Measurements from ENCODE around the gene POTEB. TPM values are rescaled to one million over a fixed set of nuclear protein-coding genes. Genes with fewer than 3 reads are reported as not detected.
A peak's percentile ranks its signal among the peaks of the same experiment; 100 is the strongest.
"Not testable (repeated sequence)": the region's sequence is repeated elsewhere in the genome, so short reads cannot be mapped to it uniquely, and the experiment has no call there.

Gene POTEB
- total and polyA plus RNA-seq, 2 of the 8 experiments (the other 6 are each of a cell fraction or from before 2014, with no cell fraction given): not detected

- POLR2A ChIA-PET (ENCODE audit: partially characterized antibody); H2AK5ac ChIP-seq (ENCODE audit: low read depth, low read length); H3K27ac ChIP-seq (ENCODE audit: low read depth, low read length); H2BK20ac ChIP-seq (ENCODE audit: low read length); H3K4me1 ChIP-seq (replicated peaks in 1 of 4; ENCODE audit: control insufficient read depth in 3 of 4, insufficient read depth in 4 of 4, low read length in 3 of 4); H3K23ac ChIP-seq (ENCODE audit: insufficient read length); H2BK12ac ChIP-seq (ENCODE audit: low read depth, low read length); H3K9me3 ChIP-seq (ENCODE audit: insufficient read depth in 2 of 2, low read depth in 1 of 2, low read length in 1 of 2); H3K4ac ChIP-seq (replicated peaks; ENCODE audit: insufficient read length, low read depth, low read length); H3K23me2 ChIP-seq (ENCODE audit: low read depth, low read length); H3K56ac ChIP-seq (replicated peaks; ENCODE audit: insufficient read length, low read depth, low read length); H2BK120ac ChIP-seq (replicated peaks; ENCODE audit: low read depth, low read length); FAIRE-seq; H3K79me2 ChIP-seq (ENCODE audit: control insufficient read depth in 1 of 2, insufficient read depth in 2 of 2, low read length in 2 of 2); H3K27me3 ChIP-seq (replicated peaks in 1 of 4; ENCODE audit: control insufficient read depth in 3 of 4, extremely low read depth in 1 of 4, insufficient read depth in 3 of 4, low read length in 3 of 4); H3K4me2 ChIP-seq (ENCODE audit: insufficient read depth in 1 of 2, low read depth in 2 of 2, low read length in 2 of 2); H4K20me1 ChIP-seq (replicated peaks in 1 of 2; ENCODE audit: control insufficient read depth in 1 of 2, insufficient read depth in 2 of 2, low read length in 2 of 2); H3K18ac ChIP-seq (ENCODE audit: extremely low read depth, low read length); H4K5ac ChIP-seq (ENCODE audit: insufficient read length, low read depth, low read length); H2BK5ac ChIP-seq (ENCODE audit: low read depth, low read length); H2BK15ac ChIP-seq (ENCODE audit: low read length); H4K91ac ChIP-seq (replicated peaks; ENCODE audit: insufficient read length, low read length); H3K14ac ChIP-seq (ENCODE audit: insufficient read length); H3K9ac ChIP-seq (replicated peaks in 1 of 4; ENCODE audit: extremely low read depth in 1 of 4, low read depth in 3 of 4, low read length in 3 of 4); H3K4me3 ChIP-seq (ENCODE audit: extremely low read depth in 1 of 4, insufficient read depth in 2 of 4, low read depth in 3 of 4, low read length in 4 of 4); CTCF ChIA-PET (ENCODE audit: partially characterized antibody); H4K8ac ChIP-seq (ENCODE audit: extremely low read depth, insufficient read depth, low read length); H2AFZ ChIP-seq (ENCODE audit: low read length); H3K36me3 ChIP-seq (ENCODE audit: control insufficient read depth in 2 of 4, insufficient read depth in 4 of 4, low read length in 3 of 4); H3K79me1 ChIP-seq (ENCODE audit: low read depth, low read length): not testable (repeated sequence)
- WGBS, 2 experiments (ENCODE audit: extremely low coverage in 1 of 2, insufficient coverage in 1 of 2, insufficient read length in 1 of 2, insufficient replicate concordance in 2 of 2, low coverage in 1 of 2, low lambda C conversion rate in 2 of 2, missing lambda C conversion rate in 1 of 2): no CpG with 5 or more reads among the region's 47 CpGs
- DNase-seq (ENCODE audit: low read depth in 1 of 2, low spot score in 2 of 2): peak in 1 of 2 experiments; percentile 23
These were observed 12.0 kb upstream of the POTEB start for GRCh38 chr15:21889542-21889941.

DNA sequence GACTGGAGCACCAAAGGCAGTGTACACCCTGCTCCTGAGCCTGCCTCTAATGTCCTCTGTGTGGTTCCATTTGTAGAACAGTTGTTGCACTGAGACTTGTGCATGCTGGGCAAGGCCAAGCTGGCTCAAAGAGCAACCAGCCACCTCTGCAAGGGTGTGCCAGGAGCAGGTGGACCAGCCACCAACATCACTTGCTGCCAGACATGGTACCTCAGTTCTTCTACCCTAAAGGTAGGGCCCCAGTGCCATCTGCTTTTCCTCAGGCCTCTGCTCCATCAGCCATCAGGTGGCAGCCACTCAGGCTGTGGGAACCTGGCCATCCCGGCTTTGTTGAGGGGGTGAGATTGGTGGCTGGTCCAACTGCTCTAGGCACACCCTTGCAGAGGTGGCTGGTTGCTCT lies 38.7 kb downstream of the POTEB start:
- H3K9ac ChIP-seq (replicated peaks in 1 of 4; ENCODE audit: extremely low read depth in 1 of 4, low read depth in 3 of 4, low read length in 3 of 4); H3K56ac ChIP-seq (replicated peaks; ENCODE audit: insufficient read length, low read depth, low read length); H3K4me3 ChIP-seq (ENCODE audit: extremely low read depth in 1 of 4, insufficient read depth in 2 of 4, low read depth in 3 of 4, low read length in 4 of 4); H2AK5ac ChIP-seq (ENCODE audit: low read depth, low read length); H3K4ac ChIP-seq (replicated peaks; ENCODE audit: insufficient read length, low read depth, low read length); H2BK5ac ChIP-seq (ENCODE audit: low read depth, low read length); H4K8ac ChIP-seq (ENCODE audit: extremely low read depth, insufficient read depth, low read length); H2BK120ac ChIP-seq (replicated peaks; ENCODE audit: low read depth, low read length); H2AFZ ChIP-seq (ENCODE audit: low read length); H3K79me2 ChIP-seq (ENCODE audit: control insufficient read depth in 1 of 2, insufficient read depth in 2 of 2, low read length in 2 of 2); H2BK20ac ChIP-seq (ENCODE audit: low read length); H4K91ac ChIP-seq (replicated peaks; ENCODE audit: insufficient read length, low read length); H4K5ac ChIP-seq (ENCODE audit: insufficient read length, low read depth, low read length); CTCF ChIA-PET (ENCODE audit: partially characterized antibody); DNase-seq (ENCODE audit: low read depth in 1 of 2, low spot score in 2 of 2); H2BK12ac ChIP-seq (ENCODE audit: low read depth, low read length); POLR2A ChIA-PET (ENCODE audit: partially characterized antibody); H3K4me2 ChIP-seq (ENCODE audit: insufficient read depth in 1 of 2, low read depth in 2 of 2, low read length in 2 of 2); H3K23me2 ChIP-seq (ENCODE audit: low read depth, low read length); FAIRE-seq; H3K27me3 ChIP-seq (replicated peaks in 1 of 4; ENCODE audit: control insufficient read depth in 3 of 4, extremely low read depth in 1 of 4, insufficient read depth in 3 of 4, low read length in 3 of 4); H3K36me3 ChIP-seq (ENCODE audit: control insufficient read depth in 2 of 4, insufficient read depth in 4 of 4, low read length in 3 of 4); H3K27ac ChIP-seq (ENCODE audit: low read depth, low read length); H3K23ac ChIP-seq (ENCODE audit: insufficient read length); H3K9me3 ChIP-seq (ENCODE audit: insufficient read depth in 2 of 2, low read depth in 1 of 2, low read length in 1 of 2); H3K4me1 ChIP-seq (replicated peaks in 1 of 4; ENCODE audit: control insufficient read depth in 3 of 4, insufficient read depth in 4 of 4, low read length in 3 of 4); H3K79me1 ChIP-seq (ENCODE audit: low read depth, low read length); H3K18ac ChIP-seq (ENCODE audit: extremely low read depth, low read length); H3K14ac ChIP-seq (ENCODE audit: insufficient read length); H4K20me1 ChIP-seq (replicated peaks in 1 of 2; ENCODE audit: control insufficient read depth in 1 of 2, insufficient read depth in 2 of 2, low read length in 2 of 2); H2BK15ac ChIP-seq (ENCODE audit: low read length): not testable (repeated sequence)
- WGBS, 2 experiments (ENCODE audit: extremely low coverage in 1 of 2, insufficient coverage in 1 of 2, insufficient read length in 1 of 2, insufficient replicate concordance in 2 of 2, low coverage in 1 of 2, low lambda C conversion rate in 2 of 2, missing lambda C conversion rate in 1 of 2): no CpG with 5 or more reads among the region's 1 CpG

Data from H1 (cell line).